NB4 (cell line): ENCODE measurements around the gene ABCC3.

Experiments
- POLR2A ChIP-seq: IDR thresholded peaks from 2 replicates; pipeline ENCODE4 v1.6.1; 2011; ENCODE audit warnings: mild to moderate bottlenecking; ENCODE audit not compliant: insufficient read length; ENCODE audit errors: extremely low read depth
- TF ChIP-seq, protein P1 (sequence below): IDR thresholded peaks from one replicate; pipeline ENCODE4 v1.5.1; 2012; ENCODE audit warnings: low read depth, low read length

DNA sequence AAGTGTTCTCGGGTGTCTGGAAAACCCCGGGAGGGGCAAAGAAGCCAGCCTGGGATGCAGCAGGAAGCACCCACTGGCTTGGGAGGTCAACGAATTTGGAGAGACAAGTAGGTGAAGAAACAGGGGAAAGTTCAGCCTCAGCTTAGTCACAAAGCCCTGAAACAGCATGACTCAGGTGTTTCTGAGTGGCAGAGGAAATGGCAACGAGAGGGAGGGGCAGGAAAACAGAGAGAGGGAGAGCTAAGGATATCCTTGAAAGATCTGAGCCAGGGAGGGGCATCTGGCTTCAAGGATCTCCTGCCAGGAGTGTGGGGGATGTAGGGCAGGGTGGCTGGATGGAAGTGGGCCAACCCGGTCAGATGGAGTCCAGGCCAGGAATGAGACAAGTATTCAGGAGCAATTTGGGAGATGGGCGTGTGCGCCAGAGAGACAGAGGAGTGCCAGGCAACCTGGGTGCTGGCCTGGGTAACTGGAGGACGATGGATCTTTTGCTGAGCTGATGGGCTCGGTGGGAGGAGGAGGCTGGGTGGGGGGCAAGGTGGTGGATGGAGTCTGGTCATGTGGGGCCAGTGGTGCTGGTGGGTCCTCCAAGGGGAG is 27.2 kb downstream of the ABCC3 start:
- TF ChIP-seq POLR2A: no peak
- TF ChIP-seq, protein P1, sequence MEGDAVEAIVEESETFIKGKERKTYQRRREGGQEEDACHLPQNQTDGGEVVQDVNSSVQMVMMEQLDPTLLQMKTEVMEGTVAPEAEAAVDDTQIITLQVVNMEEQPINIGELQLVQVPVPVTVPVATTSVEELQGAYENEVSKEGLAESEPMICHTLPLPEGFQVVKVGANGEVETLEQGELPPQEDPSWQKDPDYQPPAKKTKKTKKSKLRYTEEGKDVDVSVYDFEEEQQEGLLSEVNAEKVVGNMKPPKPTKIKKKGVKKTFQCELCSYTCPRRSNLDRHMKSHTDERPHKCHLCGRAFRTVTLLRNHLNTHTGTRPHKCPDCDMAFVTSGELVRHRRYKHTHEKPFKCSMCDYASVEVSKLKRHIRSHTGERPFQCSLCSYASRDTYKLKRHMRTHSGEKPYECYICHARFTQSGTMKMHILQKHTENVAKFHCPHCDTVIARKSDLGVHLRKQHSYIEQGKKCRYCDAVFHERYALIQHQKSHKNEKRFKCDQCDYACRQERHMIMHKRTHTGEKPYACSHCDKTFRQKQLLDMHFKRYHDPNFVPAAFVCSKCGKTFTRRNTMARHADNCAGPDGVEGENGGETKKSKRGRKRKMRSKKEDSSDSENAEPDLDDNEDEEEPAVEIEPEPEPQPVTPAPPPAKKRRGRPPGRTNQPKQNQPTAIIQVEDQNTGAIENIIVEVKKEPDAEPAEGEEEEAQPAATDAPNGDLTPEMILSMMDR: no peak
